Prostate gland (tissue), 2 donors: ENCODE data around the gene CRYBA2. TPM values are rescaled to one million over a fixed set of nuclear protein-coding genes. Genes with fewer than 3 reads are reported as not detected.

Experiments
- DNase-seq: peaks from one replicate; pipeline ENCODE4 v3.0.0-alpha.2; 2019; ENCODE audit warnings: low spot score
- H3K27ac ChIP-seq, 2 donors: fragments of 200-600 bp; sonication (generic); 2 replicates each; pipeline ENCODE4 v1.5.1; 2017 to 2019
- H3K27me3 ChIP-seq: fragments of 200-600 bp; sonication (generic); replicated peaks from 2 replicates; pipeline ENCODE4 v1.5.1; 2019; ENCODE audit not compliant: insufficient read depth
- H3K36me3 ChIP-seq, 2 donors: fragments of 200-600 bp; sonication (generic); 1 replicate in 1 of 2; 2 replicates in 1 of 2; pipeline versions ENCODE4 v1.5.1 to v1.8.1; 2017 to 2019
- H3K4me1 ChIP-seq: fragments of 200-600 bp; sonication (generic); replicated peaks from 2 replicates; pipeline ENCODE4 v1.5.1; 2019
- H3K4me3 ChIP-seq, 2 donors: fragments of 200-600 bp; sonication (generic); 2 replicates each; pipeline ENCODE4 v1.5.1; 2017 to 2019
- H3K9me3 ChIP-seq: fragments of 200-600 bp; sonication (generic); 2 replicates; pipeline ENCODE4 v1.5.1; 2017
- CTCF ChIP-seq, 4 experiments: fragments of 200-600 bp in 2 of 4; fragments of 450-650 bp in 2 of 4; sonication (generic) in 2 of 4; IDR thresholded peaks; 1 replicate in 3 of 4; 2 replicates in 1 of 4; pipeline ENCODE4 v1.5.1; 2016 to 2019; ENCODE audit warnings: antibody characterized with exemption in 4 of 4, mild to moderate bottlenecking in 2 of 4, moderate library complexity in 2 of 4
- POLR2A ChIP-seq: fragments of 450-650 bp; IDR thresholded peaks from one replicate; pipeline ENCODE4 v1.6.1; 2016; ENCODE audit warnings: antibody characterized with exemption, mild to moderate bottlenecking
- POLR2AphosphoS5 ChIP-seq: sonication (generic); formaldehyde crosslinking; IDR thresholded peaks from one replicate; pipeline ENCODE4 v1.6.1; 2017; ENCODE audit warnings: antibody characterized with exemption
- WGBS: methylation state at CpG from one replicate; pipeline ENCODE4 v1.1.5; 2018; 5-methylcytosine and 5-hydroxymethylcytosine counted together
- intact Hi-C: fragments of 100-400 bp; cut with DNase I; formaldehyde crosslinking; loops from one replicate; pipeline ENCODE4 v1.14.2; 2022
- total RNA-seq, 2 donors: library from RNA; depleted of rRNA; stranded (reverse); fragments of >200 nt; gene quantifications; one replicate each; pipeline ENCODE4 v1.1.0, GENCODE V29; 2016

The CRYBA2 gene
- total RNA-seq, 2 donors from 2014 or later, result 3.0 TPM; not detected in 1

- no peak for TF ChIP-seq POLR2AphosphoS5
- TF ChIP-seq CTCF (IDR thresholded peaks at IDR 0.05), result no peak
- no peak for TF ChIP-seq POLR2A
- DNase-seq, result no peak
- intact Hi-C loops, result no loop called here
- Histone ChIP-seq H3K27me3 (peaks cover 45% of the 10 kb centered on the region), H3K4me1 (no peaks in the 10 kb centered on the region), H3K4me3 (no peak overlapping the region), H3K27ac (no peak overlapping the region), H3K9me3 (no peaks in the 10 kb centered on the region), H3K36me3 (no peaks in the 10 kb centered on the region)
- 11% methylated on average over 34 of the region's 34 CpGs for WGBS
Measured at GRCh38 chr2:218961651-218962570, 31.3 kb downstream of the CRYBA2 start.

GRCh38 chr2:218961229-218961628, 32.0 kb downstream of the CRYBA2 start:
- H3K27me3 ChIP-seq, result peaks cover 45% of the 10 kb centered on the region
- intact Hi-C loops, result no loop called here
- H3K4me3 ChIP-seq, result no peak overlapping the region
- H3K27ac ChIP-seq, result no peak overlapping the region
- H3K36me3 ChIP-seq, result no peaks in the 10 kb centered on the region
- 6% methylated on average over 4 of the region's 4 CpGs for WGBS
- TF ChIP-seq CTCF (IDR thresholded peaks at IDR 0.05) (no peak), POLR2AphosphoS5 (no peak), POLR2A (no peak)
- H3K9me3 ChIP-seq, result no peaks in the 10 kb centered on the region
- no peak for DNase-seq
- H3K4me1 ChIP-seq, result no peaks in the 10 kb centered on the region

- no peaks in the 10 kb centered on the region for H3K4me1 ChIP-seq
- DNase-seq, result no peak
- no peaks in the 10 kb centered on the region for H3K36me3 ChIP-seq
- peaks cover 45% of the 10 kb centered on the region for H3K27me3 ChIP-seq
- TF ChIP-seq POLR2A (no peak), POLR2AphosphoS5 (no peak), CTCF (IDR thresholded peaks at IDR 0.05) (no peak)
- intact Hi-C loops, result no loop called here
- WGBS, result 2% methylated on average over 86 of the region's 87 CpGs
- H3K27ac ChIP-seq, result no peak overlapping the region
- H3K4me3 ChIP-seq, result no peak overlapping the region
- H3K9me3 ChIP-seq, result no peaks in the 10 kb centered on the region
Measured at GRCh38 chr2:218960309-218961165, 32.7 kb downstream of the CRYBA2 start.

GRCh38 chr2:218959761-218960308, 33.4 kb downstream of the CRYBA2 start:
- Histone ChIP-seq H3K9me3 (no peaks in the 10 kb centered on the region), H3K4me1 (no peaks in the 10 kb centered on the region), H3K27me3 (peaks cover 45% of the 10 kb centered on the region), H3K27ac (no peak overlapping the region), H3K4me3 (peak overlapping the region; percentile 15 to 30), H3K36me3 (no peaks in the 10 kb centered on the region)
- 2% methylated on average over 51 of the region's 67 CpGs for WGBS
- intact Hi-C loops, result no loop called here
- TF ChIP-seq POLR2AphosphoS5, result no peak
- DNase-seq, result no peak

- Histone ChIP-seq H3K9me3 (no peaks in the 10 kb centered on the region), H3K36me3 (no peaks in the 10 kb centered on the region), H3K27me3 (peaks cover 43% of the 10 kb centered on the region), H3K27ac (no peak within 1 kb of the TSS), H3K4me1 (no peaks in the 10 kb centered on the region), H3K4me3 (peak within 1 kb of the TSS; percentile 15 to 30)
- peak; percentile 47 for TF ChIP-seq POLR2AphosphoS5
- TF ChIP-seq CTCF (IDR thresholded peaks at IDR 0.05), result no peak
- 2% methylated on average over 33 of the region's 37 CpGs for WGBS
- peak; percentile 51 for DNase-seq
- intact Hi-C loops, result no loop called here
Measured at GRCh38 chr2:218959141-218959731, 34.0 kb downstream of the CRYBA2 start, which contains the start of gene CDK5R2. Gene CDK5R2 (plus strand): TSS chr2:218959666. CDS start chr2:218959821, 155 bp downstream.
